ENCODE results near the gene DEFB123.
"Not testable (repeated sequence)": the region's sequence is repeated elsewhere in the genome, so short reads cannot be mapped to it uniquely, and the experiment has no call there.

Gene DEFB123

GRCh38 chr20:31440012-31440659, at the start of gene DEFB123:
TSS of gene DEFB123 (plus strand) at chr20:31440632. CDS start at chr20:31440699, 67 bp downstream.
- DNase-seq (ENCODE audit: low read depth, low spot score), result no peak

- DNase-seq (ENCODE audit: low read depth, low spot score), result no peak
Measured at GRCh38 chr20:31392836-31393235, 47.6 kb upstream of the DEFB123 start.

- no peak for DNase-seq (ENCODE audit: low read depth, low spot score)
Measured at GRCh38 chr20:31394900-31395299, 45.5 kb upstream of the DEFB123 start.

- no peak for DNase-seq (ENCODE audit: low read depth, low spot score)
Measured at GRCh38 chr20:31403886-31404285, 36.5 kb upstream of the DEFB123 start.

GRCh38 chr20:31406115-31406514, 34.3 kb upstream of the DEFB123 start, which contains the start of gene DEFB121:
TSS of gene DEFB121 (minus strand) at chr20:31406215. CDS start at chr20:31406152, 63 bp downstream.
- no peak for DNase-seq (ENCODE audit: low read depth, low spot score)

- no peak for DNase-seq (ENCODE audit: low read depth, low spot score)
Measured at GRCh38 chr20:31410011-31410410, 30.4 kb upstream of the DEFB123 start.

GRCh38 chr20:31414381-31414780, 26.1 kb upstream of the DEFB123 start:
- no peak for DNase-seq (ENCODE audit: low read depth, low spot score)

- DNase-seq (ENCODE audit: low read depth, low spot score), result no peak
Measured at GRCh38 chr20:31415653-31416052, 24.8 kb upstream of the DEFB123 start.

GRCh38 chr20:31418307-31418706, 22.1 kb upstream of the DEFB123 start:
- DNase-seq (ENCODE audit: low read depth, low spot score), result no peak

- no peak for DNase-seq (ENCODE audit: low read depth, low spot score)
Measured at GRCh38 chr20:31425797-31426196, 14.6 kb upstream of the DEFB123 start.

- not testable (repeated sequence) for DNase-seq (ENCODE audit: low read depth, low spot score)
Measured at GRCh38 chr20:31426891-31427551, 13.4 kb upstream of the DEFB123 start.

GRCh38 chr20:31427576-31427975, 12.9 kb upstream of the DEFB123 start:
- not testable (repeated sequence) for DNase-seq (ENCODE audit: low read depth, low spot score)

- DNase-seq (ENCODE audit: low read depth, low spot score), result no peak
Measured at GRCh38 chr20:31430568-31431115, 9.8 kb upstream of the DEFB123 start.

- no peak for DNase-seq (ENCODE audit: low read depth, low spot score)
Measured at GRCh38 chr20:31446084-31446819, 5.8 kb downstream of the DEFB123 start.

- DNase-seq (ENCODE audit: low read depth, low spot score), result no peak
Measured at GRCh38 chr20:31449511-31450414, 9.3 kb downstream of the DEFB123 start.

GRCh38 chr20:31452575-31452974, 12.1 kb downstream of the DEFB123 start:
- DNase-seq (ENCODE audit: low read depth, low spot score), result no peak

GRCh38 chr20:31454361-31454760, 13.9 kb downstream of the DEFB123 start:
- no peak for DNase-seq (ENCODE audit: low read depth, low spot score)

- DNase-seq (ENCODE audit: low read depth, low spot score), result not testable (repeated sequence)
Measured at GRCh38 chr20:31470946-31471345, 30.5 kb downstream of the DEFB123 start.

GRCh38 chr20:31472395-31473330, 32.2 kb downstream of the DEFB123 start:
- no peak for DNase-seq (ENCODE audit: low read depth, low spot score)
